Calu3 (cell line): ENCODE measurements around the gene IVD. TPM values are rescaled to one million over a fixed set of nuclear protein-coding genes. Genes with fewer than 3 reads are reported as not detected.
A peak's percentile ranks its signal among the peaks of the same experiment; 100 is the strongest.

Experiments
- BruUV-seq: library from RNA; stranded (reverse); fragments of 400-500 nt; replicated peaks from 2 replicates; lab custom pipeline; 2021; lab: Mats Ljungman, UMichigan
- CTCF ChIA-PET: fragments of 300-600 bp; sonication (Branson Sonifier 250); formaldehyde crosslinking; loops from one replicate; lab custom pipeline; 2022; ENCODE audit warnings: antibody characterized with exemption; lab: Charles Lee
- DNase-seq: peaks from one replicate; pipeline ENCODE4 v3.0.0; 2022
- H3K27ac Mint-ChIP-seq: one replicate; pipeline ENCODE4 v1.8.0; 2022; ENCODE audit warnings: mixed read lengths; ENCODE audit not compliant: unreplicated experiment
- H3K27me3 Mint-ChIP-seq: one replicate; pipeline ENCODE4 v1.8.0; 2022; ENCODE audit warnings: mixed read lengths; ENCODE audit not compliant: unreplicated experiment
- H3K36me3 Mint-ChIP-seq: one replicate; pipeline ENCODE4 v1.8.0; 2022; ENCODE audit warnings: mild to moderate bottlenecking, moderate library complexity, mixed read lengths; ENCODE audit not compliant: insufficient read depth, unreplicated experiment
- H3K4me1 Mint-ChIP-seq: one replicate; pipeline ENCODE4 v1.8.0; 2022; ENCODE audit warnings: mild to moderate bottlenecking, low read depth, mixed read lengths; ENCODE audit not compliant: unreplicated experiment
- H3K4me3 Mint-ChIP-seq: one replicate; pipeline ENCODE4 v1.8.0; 2022; ENCODE audit warnings: mild to moderate bottlenecking, low read depth, moderate library complexity, mixed read lengths; ENCODE audit not compliant: unreplicated experiment
- H3K9me3 Mint-ChIP-seq: one replicate; pipeline ENCODE4 v1.8.0; 2022; ENCODE audit warnings: low read depth, mixed read lengths; ENCODE audit not compliant: unreplicated experiment
- intact Hi-C: fragments of 100-400 bp; cut with micrococcal nuclease; formaldehyde crosslinking; loops from one replicate; pipeline ENCODE4 v1.10.0; 2022; ENCODE audit not compliant: unreplicated experiment
- total RNA-seq: library from RNA; stranded (reverse); gene quantifications from 2 replicates; pipeline ENCODE4 v1.2.3, GENCODE V29; 2022
- TF ChIP-seq, protein P1 (sequence below): fragments of 200-600 bp; IDR thresholded peaks from one replicate; pipeline ENCODE4 v1.8.0; 2022; ENCODE audit warnings: antibody characterized with exemption; ENCODE audit not compliant: unreplicated experiment

Gene IVD
- total RNA-seq, 1 experiment from 2014 or later, result 46.6 TPM

DNA sequence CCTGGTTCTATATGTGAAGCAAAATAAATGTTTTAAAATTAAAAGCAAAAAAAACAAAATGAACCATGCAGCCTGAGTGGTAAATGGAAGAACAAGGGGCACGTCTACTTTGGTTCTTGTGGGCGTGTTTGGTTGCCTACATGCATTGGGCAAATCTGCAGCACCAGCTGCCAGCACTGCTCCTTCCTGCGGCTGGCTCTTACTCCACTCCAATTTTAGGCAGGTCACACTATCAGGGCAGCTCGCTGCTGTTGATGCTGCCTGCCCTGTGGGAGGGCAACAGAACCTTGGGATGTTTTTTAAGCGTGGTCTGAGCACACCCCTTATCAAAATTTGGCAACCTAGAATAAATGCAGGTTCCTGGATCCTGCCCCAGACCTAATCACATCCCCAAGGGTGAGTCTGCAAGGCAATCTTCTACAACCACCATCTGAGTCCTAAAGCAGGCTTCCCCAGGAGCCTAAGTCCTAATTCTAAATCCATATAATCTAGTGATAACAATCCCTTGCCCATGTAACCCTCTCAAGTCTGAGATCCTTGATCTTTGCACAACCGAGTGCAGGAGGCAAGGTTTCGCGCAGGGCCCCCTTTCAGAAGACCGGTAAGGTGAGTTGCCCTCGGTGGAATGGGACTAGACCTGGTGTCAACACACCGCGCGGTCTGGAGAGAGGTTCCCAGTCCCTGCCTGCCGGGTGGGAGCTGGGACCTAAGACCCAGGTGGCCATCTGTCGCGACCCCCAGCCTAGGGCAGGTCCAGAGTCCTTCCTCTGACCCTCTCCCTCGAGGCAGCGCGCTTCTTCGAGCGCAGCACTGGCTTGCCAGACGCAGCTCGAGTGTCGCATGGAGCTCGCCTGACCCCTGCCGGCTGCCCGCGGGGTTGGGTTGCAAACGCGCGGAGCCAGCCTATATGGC, 15.9 kb downstream of the IVD start:
- intact Hi-C loops, result loop anchor here (1.0 to 5.0 kb wide), 3 partner anchors 53 to 143 kb away; partner anchors contain the start of gene INAFM2
- Mint-ChIP-seq H3K4me3 (no peak overlapping the region), H3K9me3 (no peaks in the 10 kb centered on the region), H3K36me3 (peaks cover 9% of the 10 kb centered on the region), H3K27ac (no peak overlapping the region), H3K4me1 (peaks cover 10% of the 10 kb centered on the region), H3K27me3 (no peaks in the 10 kb centered on the region)
- BruUV-seq, result no TSS peak
- peak; percentile 78 for DNase-seq
- TF ChIP-seq, protein P1, sequence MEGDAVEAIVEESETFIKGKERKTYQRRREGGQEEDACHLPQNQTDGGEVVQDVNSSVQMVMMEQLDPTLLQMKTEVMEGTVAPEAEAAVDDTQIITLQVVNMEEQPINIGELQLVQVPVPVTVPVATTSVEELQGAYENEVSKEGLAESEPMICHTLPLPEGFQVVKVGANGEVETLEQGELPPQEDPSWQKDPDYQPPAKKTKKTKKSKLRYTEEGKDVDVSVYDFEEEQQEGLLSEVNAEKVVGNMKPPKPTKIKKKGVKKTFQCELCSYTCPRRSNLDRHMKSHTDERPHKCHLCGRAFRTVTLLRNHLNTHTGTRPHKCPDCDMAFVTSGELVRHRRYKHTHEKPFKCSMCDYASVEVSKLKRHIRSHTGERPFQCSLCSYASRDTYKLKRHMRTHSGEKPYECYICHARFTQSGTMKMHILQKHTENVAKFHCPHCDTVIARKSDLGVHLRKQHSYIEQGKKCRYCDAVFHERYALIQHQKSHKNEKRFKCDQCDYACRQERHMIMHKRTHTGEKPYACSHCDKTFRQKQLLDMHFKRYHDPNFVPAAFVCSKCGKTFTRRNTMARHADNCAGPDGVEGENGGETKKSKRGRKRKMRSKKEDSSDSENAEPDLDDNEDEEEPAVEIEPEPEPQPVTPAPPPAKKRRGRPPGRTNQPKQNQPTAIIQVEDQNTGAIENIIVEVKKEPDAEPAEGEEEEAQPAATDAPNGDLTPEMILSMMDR, result peak; percentile 73
- CTCF ChIA-PET, result interaction anchor here (0.6 to 1.0 kb wide), 7 partner anchors 77 to 142 kb away, joined by 3 to 6 read pairs (median 3); partner anchors contain the start of gene INAFM2

DNA sequence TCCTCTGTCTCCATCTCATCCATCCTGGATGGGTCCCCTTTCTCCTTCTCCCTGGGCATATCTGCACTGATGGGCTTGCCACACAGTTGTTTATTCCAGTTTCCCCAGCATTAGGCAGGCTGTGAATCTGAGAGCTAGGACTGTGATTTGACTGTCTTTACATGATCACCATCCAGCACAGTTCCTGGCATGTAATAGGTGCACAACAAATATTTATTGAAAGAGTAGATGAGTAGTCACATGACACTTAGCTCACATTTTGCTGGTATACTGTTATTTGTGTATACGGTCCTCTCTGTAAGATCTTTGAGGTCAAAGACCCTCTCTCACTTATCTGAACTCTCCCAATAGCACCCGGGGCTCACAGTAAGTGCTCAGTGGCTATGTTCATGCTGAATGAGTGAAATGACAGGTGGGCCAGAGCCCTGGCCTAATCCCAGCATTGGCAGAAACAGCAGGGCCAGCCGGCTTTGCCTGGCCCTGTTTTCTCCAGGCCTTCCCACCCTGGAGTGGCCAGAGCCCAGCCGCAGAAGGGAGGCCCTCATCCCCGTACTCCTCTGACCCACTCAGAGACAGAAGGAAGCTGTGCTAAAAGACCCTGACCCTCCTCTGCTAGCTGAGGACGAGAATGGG, 19.0 kb downstream of the IVD start:
- TF ChIP-seq, protein P1, result no peak
- CTCF ChIA-PET, result no interaction called here
- intact Hi-C loops, result loop anchor here (5.0 kb wide), 1 partner anchor 102 kb away; the partner anchor contains the start of gene INAFM2

DNA sequence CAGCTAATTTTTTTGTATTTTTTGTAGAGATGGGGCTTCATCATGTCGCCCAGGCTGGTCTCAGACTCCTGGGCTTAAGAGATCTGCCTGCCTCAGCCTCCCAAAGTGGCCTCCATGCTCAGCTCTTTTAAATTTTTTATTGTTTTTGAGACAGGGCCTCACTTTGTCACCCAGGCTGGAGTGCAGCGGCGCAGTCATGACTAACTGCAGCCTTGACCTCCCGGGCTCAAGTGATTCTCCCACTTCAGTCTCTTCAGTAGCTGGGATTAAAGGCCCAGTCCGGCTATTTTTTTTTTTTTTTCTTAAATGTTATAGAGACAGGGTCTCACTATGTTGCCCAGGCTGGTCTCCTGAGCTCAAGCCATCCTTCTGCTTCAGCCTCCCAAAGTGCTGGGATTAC, 20.1 kb downstream of the IVD start:
- Mint-ChIP-seq H3K4me1 (peaks cover 7% of the 10 kb centered on the region), H3K27me3 (peaks cover 17% of the 10 kb centered on the region), H3K9me3 (no peaks in the 10 kb centered on the region), H3K4me3 (no peak overlapping the region), H3K36me3 (no peaks in the 10 kb centered on the region), H3K27ac (no peak overlapping the region)
- DNase-seq, result no peak
- TF ChIP-seq, protein P1, result no peak
- CTCF ChIA-PET, result no interaction called here
- intact Hi-C loops, result no loop called here
- no TSS peak for BruUV-seq

More for the DNA sequence above, 19.0 kb downstream of the IVD start:
- no peak overlapping the region for H3K27ac Mint-ChIP-seq
- H3K27me3 Mint-ChIP-seq, result peaks cover 6% of the 10 kb centered on the region
- BruUV-seq, result no TSS peak
- DNase-seq, result no peak
- H3K4me3 Mint-ChIP-seq, result no peak overlapping the region
- H3K36me3 Mint-ChIP-seq, result no peaks in the 10 kb centered on the region
- no peaks in the 10 kb centered on the region for H3K9me3 Mint-ChIP-seq
- H3K4me1 Mint-ChIP-seq, result peaks cover 10% of the 10 kb centered on the region

DNA sequence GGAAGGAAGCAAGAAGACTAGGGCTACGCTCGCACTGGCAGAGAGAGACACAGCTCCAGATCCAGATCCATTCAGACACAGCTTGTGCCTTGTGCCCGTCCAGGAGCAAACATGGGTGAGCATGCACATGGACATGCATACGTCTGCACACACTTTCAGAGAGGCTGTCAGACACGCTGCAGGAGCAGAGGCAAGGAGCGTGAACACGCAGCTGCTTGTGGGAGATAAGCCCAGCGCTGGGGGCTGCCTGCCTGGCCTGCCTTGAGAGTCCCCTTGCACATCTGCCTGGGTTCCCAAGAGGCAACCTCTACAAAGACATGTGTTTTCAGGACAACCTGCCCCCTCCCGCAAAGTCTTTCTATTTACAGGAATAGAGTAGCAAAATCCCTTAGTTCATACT, 21.6 kb downstream of the IVD start:
- Mint-ChIP-seq H3K9me3 (no peaks in the 10 kb centered on the region), H3K4me3 (no peak overlapping the region), H3K27ac (no peak overlapping the region), H3K36me3 (no peaks in the 10 kb centered on the region), H3K4me1 (no peaks in the 10 kb centered on the region), H3K27me3 (peaks cover 22% of the 10 kb centered on the region)
- no TSS peak for BruUV-seq
- DNase-seq, result no peak
- TF ChIP-seq, protein P1, result no peak
- intact Hi-C loops, result no loop called here
- CTCF ChIA-PET, result no interaction called here
